Measurements from ENCODE around the gene AGBL1.

- no peak for TF ChIP-seq CTCF (IDR thresholded peaks at IDR 0.05)
- no peak for TF ChIP-seq POLR2A (IDR thresholded peaks at IDR 0.05)
- no peak for TF ChIP-seq EP300 (IDR thresholded peaks at IDR 0.05; ENCODE audit: low read depth)
Measured at GRCh38 chr15:86846036-86846435, 766.4 kb downstream of the AGBL1 start.

Measured in transverse colon (tissue), 3 donors.